Tibial artery (tissue), 4 donors: ENCODE data around the gene HDAC1.

Experiments used
- DNase-seq, 2 donors: peaks; one replicate each; pipeline ENCODE4 v3.0.0-alpha.2; 2019
- H3K27ac ChIP-seq, 2 donors: fragments of 200-600 bp; sonication (generic) in 1 of 2; 1 replicate in 1 of 2; 2 replicates in 1 of 2; pipeline ENCODE4 v1.5.1; 2018 to 2019; ENCODE audit warnings: mild to moderate bottlenecking in 1 of 2
- H3K27me3 ChIP-seq, 2 donors: fragments of 200-600 bp; sonication (generic) in 1 of 2; one replicate each; pipeline versions ENCODE4 v1.5.1 to v1.6.0; 2016 to 2019
- H3K36me3 ChIP-seq, 3 donors: fragments of 200-600 bp; sonication (generic) in 2 of 3; one replicate each; pipeline ENCODE4 v1.5.1; 2016 to 2019; ENCODE audit warnings: mild to moderate bottlenecking in 2 of 3
- H3K4me1 ChIP-seq, 4 donors: fragments of 200-600 bp; sonication (generic) in 2 of 4; 1 replicate in 3 of 4; 2 replicates in 1 of 4; pipeline ENCODE4 v1.5.1; 2016 to 2019
- H3K4me3 ChIP-seq, 2 donors: fragments of 200-600 bp; sonication (generic) in 1 of 2; 1 replicate in 1 of 2; 2 replicates in 1 of 2; pipeline ENCODE4 v1.5.1; 2018 to 2019; ENCODE audit warnings: mild to moderate bottlenecking in 2 of 2
- H3K9me3 ChIP-seq, 3 donors: fragments of 200-600 bp; sonication (generic) in 1 of 3; one replicate each; pipeline ENCODE4 v1.5.1; 2016 to 2019
- CTCF ChIP-seq, 2 experiments: fragments of 200-600 bp in 1 of 2; fragments of 450-650 bp in 1 of 2; IDR thresholded peaks; one replicate each; pipeline ENCODE4 v1.5.1; 2017 to 2019; ENCODE audit warnings: antibody characterized with exemption in 2 of 2, mild to moderate bottlenecking in 1 of 2, moderate library complexity in 1 of 2
- intact Hi-C: fragments of 100-400 bp; cut with DNase I; formaldehyde crosslinking; loops from one replicate; pipeline ENCODE4 v1.15.0; 2023; ENCODE audit warnings: low total_unique reads

HDAC1 gene

GRCh38 chr1:32247983-32248889 is 43.6 kb upstream of the HDAC1 start:
- intact Hi-C loops: no loop called here
- Histone ChIP-seq H3K4me3 (no peak overlapping the region), H3K9me3 (no peaks in the 10 kb centered on the region), H3K27ac (no peak overlapping the region), H3K4me1 (peaks cover 0 to 27% (median 18%) of the 10 kb centered on the region in 4 donors), H3K36me3 (no peaks in the 10 kb centered on the region), H3K27me3 (no peaks in the 10 kb centered on the region)
- DNase-seq: peak; percentile 89 to 90
- TF ChIP-seq CTCF (IDR thresholded peaks at IDR 0.05): peak; percentile 67 to 81

- Histone ChIP-seq H3K4me3 (no peak overlapping the region), H3K4me1 (peaks cover 0 to 27% (median 18%) of the 10 kb centered on the region in 4 donors), H3K36me3 (no peaks in the 10 kb centered on the region), H3K27ac (no peak overlapping the region), H3K9me3 (no peaks in the 10 kb centered on the region), H3K27me3 (no peaks in the 10 kb centered on the region)
- TF ChIP-seq CTCF (IDR thresholded peaks at IDR 0.05): no peak
- intact Hi-C loops: no loop called here
- no peak for DNase-seq
Observed at GRCh38 chr1:32249831-32250525, 41.9 kb upstream of the HDAC1 start.

- no peaks in the 10 kb centered on the region for H3K9me3 ChIP-seq
- DNase-seq: no peak
- peaks cover 0 to 27% (median 18%) of the 10 kb centered on the region in 4 donors for H3K4me1 ChIP-seq
- H3K36me3 ChIP-seq: no peaks in the 10 kb centered on the region
- intact Hi-C loops: no loop called here
- no peak within 1 kb of the TSS for H3K4me3 ChIP-seq
- H3K27me3 ChIP-seq: no peaks in the 10 kb centered on the region
- no peak for TF ChIP-seq CTCF (IDR thresholded peaks at IDR 0.05)
- H3K27ac ChIP-seq: no peak within 1 kb of the TSS
Observed at GRCh38 chr1:32250893-32251716, 40.8 kb upstream of the HDAC1 start, which contains the start of gene LCK. Gene LCK, plus strand, starts transcription at chr1:32251265. Its CDS starts 23,065 bp downstream, at chr1:32274330.

- Histone ChIP-seq H3K4me3 (no peak overlapping the region), H3K9me3 (no peaks in the 10 kb centered on the region), H3K36me3 (no peaks in the 10 kb centered on the region), H3K27ac (no peak overlapping the region), H3K4me1 (no peaks in the 10 kb centered on the region), H3K27me3 (peaks cover 0 to 7% of the 10 kb centered on the region in 2 donors)
- DNase-seq: no peak
- intact Hi-C loops: no loop called here
- no peak for TF ChIP-seq CTCF (IDR thresholded peaks at IDR 0.05)
Observed at GRCh38 chr1:32255072-32256071, 36.5 kb upstream of the HDAC1 start.
